Endothelial cell of umbilical vein (primary cell): ENCODE results near the gene SLC8A1. TPM values are rescaled to one million over a fixed set of nuclear protein-coding genes. Genes with fewer than 3 reads are reported as not detected.

ENCODE experiments used
- BruUV-seq: library from RNA; stranded (reverse); fragments of 400-500 nt; replicated peaks from 2 replicates; lab custom pipeline; 2021; lab: Mats Ljungman, UMichigan
- CTCF ChIA-PET: fragments of 300-600, 350-600 bp; sonication (Branson Sonifier 250); formaldehyde crosslinking; loops from one replicate; lab custom pipeline; 2021; ENCODE audit warnings: antibody characterized with exemption, inconsistent platforms; lab: Charles Lee
- POLR2A ChIA-PET: fragments of 300-600, 350-600 bp; sonication (Branson Sonifier 250); formaldehyde crosslinking; loops from one replicate; lab custom pipeline; 2021; ENCODE audit warnings: antibody characterized with exemption, inconsistent platforms; lab: Charles Lee
- DNase-seq: peaks from one replicate; pipeline ENCODE4 v3.0.0-alpha.2; 2011; ENCODE audit warnings: low read depth, low spot score
- FAIRE-seq: peaks from 2 replicates; lab custom pipeline; 2011; peaks lifted over from hg19 to GRCh38; lab: Jason Lieb, UNC
- H2AFZ ChIP-seq: 2 replicates; pipeline ENCODE4 v1.6.0; 2012; ENCODE audit warnings: low read depth, low read length, control low read depth, inconsistent platforms
- H3K27ac ChIP-seq: 2 replicates; pipeline ENCODE4 v1.5.1; 2011; ENCODE audit warnings: low read depth, mild to moderate bottlenecking, control low read depth, low read length, moderate library complexity; ENCODE audit not compliant: insufficient read depth
- H3K27me3 ChIP-seq, 2 experiments: 2 replicates each; pipeline versions ENCODE4 v1.6.0 to v1.6.1; 2011; ENCODE audit warnings: low read length in 2 of 2, mixed read lengths in 1 of 2; ENCODE audit not compliant: control insufficient read depth in 2 of 2, insufficient read depth in 2 of 2
- H3K36me3 ChIP-seq, 2 experiments: 2 replicates in 1 of 2; 3 replicates in 1 of 2; pipeline ENCODE4 v1.5.1; 2011; ENCODE audit warnings: low read length in 2 of 2, mild to moderate bottlenecking in 1 of 2, moderate library complexity in 1 of 2; ENCODE audit not compliant: control insufficient read depth in 2 of 2, insufficient read depth in 2 of 2; ENCODE audit errors: extremely low read depth in 1 of 2
- H3K4me1 ChIP-seq: 3 replicates; pipeline ENCODE4 v1.5.1; 2011; ENCODE audit warnings: mild to moderate bottlenecking, low read length; ENCODE audit not compliant: control insufficient read depth, insufficient read depth; ENCODE audit errors: extremely low read depth
- H3K4me2 ChIP-seq: 2 replicates; pipeline ENCODE4 v1.6.1; 2011; ENCODE audit warnings: low read length, control low read depth, mixed read lengths; ENCODE audit not compliant: insufficient read depth
- H3K4me3 ChIP-seq, 3 experiments: fragments of 200-600 bp in 1 of 3; sonication (generic), shearing (Covaris generic) in 1 of 3; replicated peaks in 1 of 3; 2 replicates each; pipeline ENCODE4 v1.5.1; 2011 to 2016; ENCODE audit warnings: control low read depth in 3 of 3, low read length in 3 of 3, mild to moderate bottlenecking in 2 of 3, inconsistent platforms in 1 of 3, low read depth in 1 of 3, moderate library complexity in 1 of 3; ENCODE audit not compliant: insufficient read depth in 1 of 3
- H3K79me2 ChIP-seq: 2 replicates; pipeline ENCODE4 v1.6.0; 2012; ENCODE audit warnings: low read length, inconsistent platforms; ENCODE audit not compliant: control insufficient read depth, insufficient read depth
- H3K9ac ChIP-seq: replicated peaks from 2 replicates; pipeline ENCODE3; 2011; ENCODE audit warnings: low read length, control low read depth; ENCODE audit not compliant: insufficient read depth; ENCODE audit errors: extremely low read depth
- H3K9me1 ChIP-seq: replicated peaks from 3 replicates; pipeline ENCODE4 v1.6.0; 2011; ENCODE audit warnings: mild to moderate bottlenecking, low read length; ENCODE audit not compliant: control insufficient read depth, insufficient read depth; ENCODE audit errors: extremely low read depth
- H3K9me3 ChIP-seq: replicated peaks from 2 replicates; pipeline ENCODE4 v1.5.1; 2012; ENCODE audit warnings: low read length, inconsistent platforms; ENCODE audit not compliant: control insufficient read depth, insufficient read depth
- H4K20me1 ChIP-seq: replicated peaks from 2 replicates; pipeline ENCODE3; 2011; ENCODE audit warnings: mild to moderate bottlenecking, low read length; ENCODE audit not compliant: control insufficient read depth, insufficient read depth; ENCODE audit errors: extremely low read depth
- EZH2 ChIP-seq: IDR thresholded peaks from 2 replicates; pipeline ENCODE4 v1.6.1; 2012; ENCODE audit warnings: borderline replicate concordance, low read depth, mild to moderate bottlenecking, moderate library complexity, low read length, inconsistent platforms; ENCODE audit not compliant: severe bottlenecking
- FOS ChIP-seq: IDR thresholded peaks from 2 replicates; pipeline ENCODE4 v1.6.1; 2011; ENCODE audit warnings: mild to moderate bottlenecking, low read length, moderate library complexity, borderline replicate concordance; ENCODE audit not compliant: insufficient read depth
- GATA2 ChIP-seq: IDR thresholded peaks from 2 replicates; pipeline ENCODE4 v1.7.0; 2011; ENCODE audit warnings: low read depth, mild to moderate bottlenecking, moderate library complexity, mixed read lengths, low read length; ENCODE audit not compliant: insufficient read length, insufficient read depth
- JUN ChIP-seq: IDR thresholded peaks from 2 replicates; pipeline ENCODE4 v1.6.1; 2011; ENCODE audit warnings: borderline replicate concordance, low read depth; ENCODE audit not compliant: insufficient read length, insufficient read depth
- MAX ChIP-seq: IDR thresholded peaks from 2 replicates; pipeline ENCODE4 v1.6.1; 2011; ENCODE audit not compliant: insufficient read depth, insufficient read length
- MYC ChIP-seq: IDR thresholded peaks from one replicate; pipeline ENCODE4 v1.6.1; 2011; ENCODE audit warnings: mild to moderate bottlenecking, low read depth, low read length
- POLR2A ChIP-seq: IDR thresholded peaks from 2 replicates; pipeline ENCODE4 v1.6.1; 2012; ENCODE audit warnings: low read depth, mild to moderate bottlenecking, control low read depth, low read length
- POLR2AphosphoS5 ChIP-seq: IDR thresholded peaks from 2 replicates; pipeline ENCODE4 v1.6.1; 2012; ENCODE audit warnings: low read depth, mild to moderate bottlenecking, control low read depth, low read length, moderate library complexity; ENCODE audit not compliant: insufficient read depth
- dilution Hi-C: fragments of 300-500 bp; cut with MboI; formaldehyde crosslinking; loops from one replicate; pipeline ENCODE4 v1.15.0; 2019; ENCODE audit warnings: low sequenced_read_pairs; ENCODE audit not compliant: extremely low pct_ligation_motif_present
- intact Hi-C: fragments of 100-400 bp; cut with micrococcal nuclease; formaldehyde crosslinking; loops from one replicate; pipeline ENCODE4 v1.10.0; 2022
- polyA plus RNA-seq, 4 experiments: library from polyadenylated mRNA; depleted of rRNA in 3 of 4; stranded (reverse) in 3 of 4; unstranded in 1 of 4; fragments of >200 nt; gene quantifications; 2 replicates each; pipeline versions ENCODE4 v1.2.1 to v1.2.3, GENCODE V29; 2011 to 2012; ENCODE audit warnings: missing spikeins in 1 of 4
- total RNA-seq: library from RNA; stranded (reverse); gene quantifications from 2 replicates; pipeline ENCODE4 v1.2.3, GENCODE V29; 2021
- TF ChIP-seq, protein P1 (sequence below), 2 donors: IDR thresholded peaks; 1 replicate in 1 of 2; 2 replicates in 1 of 2; pipeline ENCODE4 v1.5.1; 2011; ENCODE audit warnings: low read length in 2 of 2, mild to moderate bottlenecking in 2 of 2, moderate library complexity in 2 of 2, control low read depth in 1 of 2, inconsistent platforms in 1 of 2, low read depth in 1 of 2; ENCODE audit not compliant: insufficient read depth in 1 of 2; ENCODE audit errors: extremely low read depth in 1 of 2

Gene SLC8A1
- total and polyA plus RNA-seq, 2 donors (not counting 3 experiments of a cell fraction or from before 2014, with no cell fraction given) = 0.19 to 1.8 TPM

- no peak overlapping the region for H3K9ac ChIP-seq
- H4K20me1 ChIP-seq = no peaks in the 10 kb centered on the region
- TF ChIP-seq POLR2AphosphoS5 (no peak), MAX (no peak), GATA2 (no peak), POLR2A (no peak), MYC (no peak), FOS (no peak), JUN (no peak), EZH2 (no peak)
- TF ChIP-seq, protein P1, sequence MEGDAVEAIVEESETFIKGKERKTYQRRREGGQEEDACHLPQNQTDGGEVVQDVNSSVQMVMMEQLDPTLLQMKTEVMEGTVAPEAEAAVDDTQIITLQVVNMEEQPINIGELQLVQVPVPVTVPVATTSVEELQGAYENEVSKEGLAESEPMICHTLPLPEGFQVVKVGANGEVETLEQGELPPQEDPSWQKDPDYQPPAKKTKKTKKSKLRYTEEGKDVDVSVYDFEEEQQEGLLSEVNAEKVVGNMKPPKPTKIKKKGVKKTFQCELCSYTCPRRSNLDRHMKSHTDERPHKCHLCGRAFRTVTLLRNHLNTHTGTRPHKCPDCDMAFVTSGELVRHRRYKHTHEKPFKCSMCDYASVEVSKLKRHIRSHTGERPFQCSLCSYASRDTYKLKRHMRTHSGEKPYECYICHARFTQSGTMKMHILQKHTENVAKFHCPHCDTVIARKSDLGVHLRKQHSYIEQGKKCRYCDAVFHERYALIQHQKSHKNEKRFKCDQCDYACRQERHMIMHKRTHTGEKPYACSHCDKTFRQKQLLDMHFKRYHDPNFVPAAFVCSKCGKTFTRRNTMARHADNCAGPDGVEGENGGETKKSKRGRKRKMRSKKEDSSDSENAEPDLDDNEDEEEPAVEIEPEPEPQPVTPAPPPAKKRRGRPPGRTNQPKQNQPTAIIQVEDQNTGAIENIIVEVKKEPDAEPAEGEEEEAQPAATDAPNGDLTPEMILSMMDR (IDR thresholded peaks at IDR 0.05; ENCODE audit: extremely low read depth in 1 of 2, insufficient read depth in 1 of 2, low read depth in 1 of 2, low read length in 2 of 2) = no peak
- no peak overlapping the region for H2AFZ ChIP-seq
- POLR2A ChIA-PET = no interaction called here
- intact Hi-C loops (no loop called here), dilution Hi-C loops (no loop called here)
- no peaks in the 10 kb centered on the region for H3K9me1 ChIP-seq
- H3K4me2 ChIP-seq = no peak overlapping the region
- no peak overlapping the region for H3K4me3 ChIP-seq
- H3K36me3 ChIP-seq = no peaks in the 10 kb centered on the region
- CTCF ChIA-PET = interaction anchor here (1.4 to 1.8 kb wide), 2 partner anchors 16 to 315 kb away, joined by 3 to 8 read pairs; no protein-coding TSS in a partner anchor
- no peaks in the 10 kb centered on the region for H3K9me3 ChIP-seq
- H3K27me3 ChIP-seq = no peaks in the 10 kb centered on the region
- no peaks in the 10 kb centered on the region for H3K79me2 ChIP-seq
- no peaks in the 10 kb centered on the region for H3K4me1 ChIP-seq
- no peak for DNase-seq
- H3K27ac ChIP-seq = no peak overlapping the region
- no peak for FAIRE-seq
- BruUV-seq = no TSS peak
Measured at GRCh38 chr2:40228310-40228709, 223.6 kb downstream of the SLC8A1 start.
